Iris pigment epithelial cell (primary cell): ENCODE measurements around the gene HMGN1.
"Not testable (repeated sequence)": the region's sequence is repeated elsewhere in the genome, so short reads cannot be mapped to it uniquely, and the experiment has no call there.

Experiments used
- DNase-seq: peaks from one replicate; pipeline ENCODE4 v3.0.0-alpha.2; 2011; ENCODE audit warnings: low read depth

HMGN1 gene

DNA sequence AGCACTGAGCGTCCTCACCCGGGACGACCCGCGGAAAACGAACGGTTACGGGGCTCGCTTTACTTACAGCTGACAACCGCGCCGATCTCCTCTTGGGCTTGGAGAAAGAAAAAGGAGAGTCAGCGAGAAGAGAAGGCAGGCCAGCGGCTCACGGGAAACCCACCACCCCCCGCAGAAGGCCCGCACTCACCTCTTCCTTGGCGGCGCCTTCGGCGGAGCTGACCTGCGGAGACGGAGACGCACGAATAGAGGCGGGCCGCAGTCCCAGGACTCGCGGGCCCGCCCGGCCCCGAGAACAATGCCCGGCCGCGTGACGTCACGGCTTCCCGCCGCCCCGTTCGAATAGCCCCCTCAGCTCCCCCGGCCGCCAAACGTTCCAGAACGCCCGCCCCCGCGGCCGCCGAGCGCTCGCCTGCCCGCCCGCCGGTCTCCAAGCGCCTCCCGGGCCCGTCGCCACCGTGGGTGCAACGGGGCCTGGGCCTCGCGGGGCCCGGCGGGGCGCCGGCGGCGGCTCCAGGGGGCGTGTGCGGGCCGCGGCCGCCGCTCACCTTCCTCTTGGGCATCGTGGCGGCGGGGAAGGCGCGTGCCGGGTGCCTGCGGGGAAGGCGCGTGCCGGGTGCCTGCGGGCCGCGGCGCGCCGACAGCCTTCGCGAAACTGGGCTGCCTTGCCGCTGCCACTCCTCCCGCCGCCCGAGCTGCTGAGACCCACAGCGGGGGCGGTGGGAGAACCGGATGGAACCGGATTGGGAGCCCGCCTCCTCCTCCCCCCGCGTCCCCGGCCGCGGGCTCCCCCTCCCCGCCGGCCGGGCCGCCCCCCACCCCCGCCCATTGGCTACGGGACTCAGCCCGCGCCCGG, at the start of gene HMGN1:
TSS of gene HMGN1 (minus strand) at position 734 of the 856 bp plus-strand sequence. CDS start at position 563, 171 bp downstream.
- peak; percentile 86 for DNase-seq

GRCh38 chr21:39397646-39398385, 48.9 kb upstream of the HMGN1 start:
- peak; percentile 63 for DNase-seq

DNA sequence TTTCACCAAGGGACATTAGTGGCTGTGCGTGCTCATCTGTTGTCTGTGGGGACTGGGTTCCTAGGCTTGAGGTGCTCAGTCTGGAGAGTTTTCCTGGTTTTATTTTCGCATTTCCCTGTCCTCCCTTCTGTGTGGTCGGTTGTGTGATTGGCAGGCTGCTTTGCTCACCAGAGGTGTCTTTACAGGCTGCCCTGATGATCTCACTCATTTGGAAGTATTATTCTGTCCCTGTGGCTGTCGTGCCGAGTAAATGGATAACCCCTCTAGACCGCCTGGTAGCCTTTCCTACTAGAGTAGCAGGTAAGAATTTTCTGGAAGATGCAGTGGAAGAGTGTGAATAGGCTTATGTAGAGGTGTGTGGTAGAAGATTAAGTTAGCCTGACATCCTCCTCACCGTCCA, 44.1 kb upstream of the HMGN1 start:
- no peak for DNase-seq

DNA sequence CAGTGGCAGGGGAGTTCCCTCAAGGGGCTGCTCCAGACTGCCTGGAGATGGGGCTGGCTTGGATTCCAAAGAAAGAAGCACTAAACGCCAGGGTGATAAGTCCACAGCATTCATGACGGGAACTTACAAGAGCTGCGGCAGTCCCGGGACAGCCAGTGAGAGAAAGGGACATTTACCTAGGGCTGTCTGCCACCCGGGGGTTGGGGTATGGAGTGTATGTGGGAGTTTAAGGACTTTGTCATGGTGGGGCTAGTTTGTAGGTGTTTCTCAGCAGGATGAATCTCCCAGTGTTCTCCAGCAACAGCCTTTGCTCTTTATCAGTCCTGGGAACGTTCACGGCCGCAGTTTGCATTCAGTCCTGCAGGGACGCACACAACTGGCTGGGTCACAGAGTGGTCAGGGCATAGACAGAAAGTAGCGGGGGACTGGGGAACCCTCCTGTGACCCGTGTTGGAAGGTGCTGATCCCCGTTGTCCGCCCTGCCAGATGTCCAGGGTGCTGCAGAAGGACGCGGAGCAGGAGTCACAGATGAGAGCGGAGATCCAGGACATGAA, 41.4 kb upstream of the HMGN1 start:
- DNase-seq: no peak

- DNase-seq: no peak
Measured at GRCh38 chr21:39388811-39389155, 39.9 kb upstream of the HMGN1 start.

DNA sequence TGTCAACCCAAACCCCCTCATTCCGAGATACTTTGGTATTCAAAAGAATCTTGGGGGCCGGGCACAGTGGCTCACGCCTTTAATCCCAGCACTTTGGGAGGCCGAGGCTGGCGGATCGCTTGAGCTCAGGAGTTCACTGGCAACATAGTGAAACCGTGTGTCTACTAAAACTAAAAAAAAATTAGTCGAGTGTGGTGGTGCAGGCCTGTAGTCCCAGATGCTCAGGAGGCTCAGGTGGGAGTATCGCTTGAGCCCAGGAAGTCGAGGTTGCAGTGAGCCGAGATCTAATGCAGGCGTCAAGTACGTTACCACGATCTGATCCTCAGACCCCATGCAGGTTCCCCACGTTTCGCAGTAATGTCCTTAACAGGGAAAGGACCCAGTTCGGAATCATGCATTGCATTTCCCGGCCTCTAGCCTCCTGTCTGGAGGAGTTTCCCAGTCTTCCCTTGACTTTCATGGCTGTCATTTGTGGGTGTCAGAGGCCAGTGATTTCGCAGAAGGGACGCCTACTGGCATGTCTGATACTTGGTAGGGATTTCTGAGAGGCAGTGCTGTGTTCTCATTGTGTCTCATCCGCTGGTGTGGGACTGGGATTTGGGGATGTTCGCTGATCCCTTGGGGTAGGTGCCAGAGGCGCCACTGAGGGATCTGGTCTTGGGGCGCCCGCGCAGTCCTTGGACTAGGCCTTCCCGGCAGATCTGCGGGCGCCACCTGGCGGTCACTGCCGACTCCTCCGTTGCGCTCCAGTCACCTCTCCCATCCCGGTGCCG, 39.3 kb upstream of the HMGN1 start:
- peak; percentile 81 for DNase-seq

DNA sequence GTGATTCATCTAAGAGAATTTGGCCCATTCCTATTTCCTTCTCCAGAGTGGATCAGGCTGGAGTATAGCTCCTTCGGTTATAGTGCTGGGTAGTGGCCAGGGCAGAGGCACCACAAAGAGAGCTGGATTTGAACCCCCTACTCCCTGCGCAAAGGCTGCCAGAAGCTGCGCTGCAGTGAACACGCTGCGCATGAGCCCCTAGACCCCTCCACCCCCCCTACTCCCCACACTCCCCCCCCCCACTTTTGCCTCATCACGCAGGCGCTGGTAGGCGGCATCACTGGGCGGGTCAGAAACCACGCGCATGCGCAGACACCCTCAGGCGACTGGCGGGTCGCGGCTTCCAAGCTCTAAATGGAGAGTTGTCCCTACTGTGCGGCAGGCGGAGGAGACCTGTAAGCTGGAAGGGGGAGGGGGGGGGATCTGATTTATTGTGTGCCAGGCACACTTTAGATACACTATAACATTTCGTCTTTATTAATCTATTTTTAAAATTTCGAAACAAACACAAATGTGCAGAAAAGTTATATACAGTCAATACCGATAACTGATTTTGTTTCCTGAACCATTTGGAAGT, 38.7 kb upstream of the HMGN1 start:
- DNase-seq: peak; percentile 70

GRCh38 chr21:39386899-39387298, 38.0 kb upstream of the HMGN1 start:
- no peak for DNase-seq

DNA sequence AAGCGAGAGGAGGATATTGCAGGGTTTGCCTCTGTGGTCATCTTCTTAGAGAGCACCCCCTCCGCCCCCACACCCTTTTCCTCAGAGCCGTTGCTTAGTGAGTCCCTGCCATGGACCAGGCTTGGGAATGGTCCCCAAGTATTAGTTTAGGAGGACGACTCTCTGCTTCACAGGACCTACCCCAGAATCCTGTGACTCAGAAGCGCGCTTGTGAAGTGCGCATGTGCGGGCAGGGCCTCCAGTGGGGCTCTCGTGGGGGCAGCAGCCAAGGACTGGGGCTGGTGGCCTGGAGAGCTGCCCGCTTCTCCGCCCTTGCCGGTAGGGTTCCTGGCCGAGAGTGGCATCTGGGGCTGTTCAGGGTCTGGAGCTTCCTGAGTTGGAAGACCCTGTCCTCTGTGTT, 37.3 kb upstream of the HMGN1 start:
- no peak for DNase-seq

GRCh38 chr21:39385299-39386145, 36.6 kb upstream of the HMGN1 start:
- DNase-seq: peak; percentile 79

- peak; percentile 38 for DNase-seq
Measured at GRCh38 chr21:39384674-39385298, 35.9 kb upstream of the HMGN1 start.

- DNase-seq: not testable (repeated sequence)
Measured at GRCh38 chr21:39382096-39382495, 33.2 kb upstream of the HMGN1 start.

- DNase-seq: no peak
Measured at GRCh38 chr21:39381009-39381408, 32.1 kb upstream of the HMGN1 start.

DNA sequence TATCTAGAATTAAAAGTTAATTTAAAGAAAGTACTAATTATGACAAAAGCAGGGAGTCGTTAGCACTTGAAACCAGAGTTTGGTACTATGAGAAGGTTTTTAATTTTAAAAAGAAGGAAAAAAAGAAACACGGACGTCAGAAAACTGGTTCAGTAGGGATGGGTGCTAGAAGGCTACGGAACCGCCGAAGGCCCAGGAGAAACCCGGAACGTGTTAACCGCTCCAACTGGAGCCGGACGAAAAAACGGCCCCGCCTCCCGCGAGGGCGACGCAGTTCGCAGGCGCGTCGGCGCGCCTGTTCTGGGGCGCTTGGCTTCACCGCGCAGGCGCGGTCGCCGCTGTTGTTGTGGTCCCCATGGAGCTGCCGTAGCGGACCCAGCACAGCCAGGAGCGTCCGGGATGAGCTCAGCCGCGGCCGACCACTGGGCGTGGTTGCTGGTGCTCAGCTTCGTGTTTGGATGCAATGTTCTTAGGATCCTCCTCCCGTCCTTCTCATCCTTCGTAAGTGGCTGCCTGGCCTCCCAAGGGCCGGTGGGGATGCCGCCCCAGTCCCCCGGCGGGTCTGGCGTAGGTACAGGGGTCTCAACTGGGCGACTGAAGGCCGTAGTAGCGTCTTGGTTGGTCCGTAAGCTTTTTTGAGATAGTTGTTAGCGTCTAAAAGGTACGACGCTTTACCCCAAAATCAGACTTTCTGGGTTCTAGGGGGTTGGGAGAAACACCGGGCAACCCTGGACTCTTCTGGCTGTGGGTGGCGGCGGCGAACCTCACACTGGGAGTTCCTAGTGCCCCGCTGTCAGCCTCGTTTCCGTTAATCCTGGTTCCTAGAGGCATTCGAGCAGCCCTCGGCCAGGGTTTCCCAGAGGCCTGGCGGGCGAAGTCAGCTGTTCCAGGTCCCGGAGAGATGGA, 31.4 kb upstream of the HMGN1 start:
- peak; percentile 98 for DNase-seq

DNA sequence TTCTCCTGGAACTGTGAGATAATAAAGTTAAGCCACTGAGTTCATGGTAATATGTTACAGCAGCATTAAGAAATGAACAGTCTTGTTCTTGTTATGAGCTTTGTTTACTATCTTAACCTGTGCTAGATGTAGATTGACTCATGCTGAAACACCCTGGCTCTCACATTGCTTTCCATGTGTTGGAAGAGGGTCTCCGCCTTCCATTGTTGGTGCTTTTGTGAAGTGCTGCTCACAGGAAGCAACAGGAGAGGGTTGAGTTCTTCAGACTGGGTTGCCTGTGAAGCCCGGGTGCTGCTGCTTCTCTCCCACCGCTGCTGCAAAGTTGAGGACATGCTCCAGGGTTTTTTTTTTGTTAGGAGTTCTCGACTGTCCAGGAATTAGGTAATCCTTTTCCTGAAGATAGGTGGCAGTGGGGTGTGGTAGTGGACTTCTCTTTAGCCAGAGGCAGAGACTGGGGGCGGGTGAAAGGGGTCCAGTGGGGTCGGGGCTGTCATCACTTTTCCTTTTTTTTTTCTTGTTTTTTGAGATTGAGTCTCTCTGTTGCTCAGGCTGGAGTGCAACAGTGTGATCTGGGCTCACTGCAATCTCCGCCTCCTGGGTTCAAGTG, 28.7 kb upstream of the HMGN1 start:
- peak; percentile 38 for DNase-seq

GRCh38 chr21:39375446-39375845, 26.6 kb upstream of the HMGN1 start:
- DNase-seq: no peak

DNA sequence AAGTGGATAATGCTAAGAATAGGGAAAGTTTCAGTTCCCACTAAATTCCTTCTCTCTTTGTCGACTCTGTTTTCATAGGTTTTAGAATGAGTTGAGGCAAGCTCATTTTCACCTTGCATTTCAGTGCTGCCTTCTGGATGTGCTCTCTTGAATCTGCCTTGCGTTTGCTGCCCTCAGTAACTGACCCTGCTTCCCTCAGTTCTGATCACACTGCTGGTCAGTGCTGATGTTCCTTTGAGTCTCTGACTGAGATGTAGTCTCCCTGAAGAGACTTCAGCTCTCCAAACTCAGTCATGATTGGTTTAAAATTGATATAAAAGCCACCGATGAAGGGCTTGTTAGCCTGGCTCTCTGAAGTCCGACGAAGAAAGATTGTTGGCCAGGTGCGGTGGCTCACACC, 25.2 kb upstream of the HMGN1 start:
- DNase-seq: no peak

- DNase-seq: peak; percentile 66
Measured at GRCh38 chr21:39373634-39374033, 24.7 kb upstream of the HMGN1 start.

DNA sequence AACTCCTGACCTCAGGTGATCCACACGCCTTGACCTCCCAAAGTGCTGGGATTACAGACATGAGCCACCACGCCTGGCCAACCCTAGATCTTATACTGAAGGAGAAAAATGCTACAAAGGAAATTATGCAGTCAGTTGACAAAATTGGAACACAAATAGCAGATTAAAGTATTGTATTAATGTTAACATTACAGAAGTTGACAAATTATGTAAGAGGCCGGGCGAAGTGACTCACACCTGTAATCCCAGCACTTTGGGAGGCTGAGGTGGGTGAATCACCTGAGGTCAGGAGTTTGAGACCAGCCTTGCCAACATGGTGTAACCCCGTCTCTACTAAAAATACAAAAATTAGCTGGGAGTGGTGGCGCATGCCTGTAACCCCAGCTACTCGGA, 21.0 kb upstream of the HMGN1 start:
- not testable (repeated sequence) for DNase-seq
